SK-N-MC (cell line): ENCODE data around the gene PIK3C2G.

ENCODE experiments used
- DNase-seq: peaks from one replicate; pipeline ENCODE4 v3.0.0-alpha.2; 2011; ENCODE audit warnings: low read depth, low spot score
- H3K27ac ChIP-seq: fragments of 200-600 bp; sonication (generic); 2 replicates; pipeline ENCODE4 v1.5.1; 2016; ENCODE audit warnings: mixed run types
- H3K36me3 ChIP-seq: fragments of 200-600 bp; sonication (generic); 2 replicates; pipeline ENCODE4 v1.6.1; 2017; ENCODE audit warnings: antibody characterized with exemption, low read length, mixed read lengths; ENCODE audit not compliant: insufficient read depth
- H3K4me3 ChIP-seq: fragments of 200-600 bp; sonication (generic); 2 replicates; pipeline ENCODE4 v1.5.1; 2016
- H3K9ac ChIP-seq: fragments of 200-600 bp; sonication (generic); 2 replicates; pipeline ENCODE4 v1.8.0; 2017; ENCODE audit warnings: mixed run types, mixed read lengths; ENCODE audit not compliant: insufficient read length
- H3K9me3 ChIP-seq: fragments of 200-600 bp; sonication (generic); 2 replicates; pipeline ENCODE4 v1.6.1; 2017; ENCODE audit warnings: low read depth, mild to moderate bottlenecking, antibody characterized with exemption, low read length, moderate library complexity, mixed read lengths
- EZH2 ChIP-seq: fragments of 200-600 bp; sonication (generic); IDR thresholded peaks from one replicate; pipeline ENCODE4 v1.6.1; 2017; ENCODE audit warnings: antibody characterized with exemption
- FOXP2 ChIP-seq: optimal IDR thresholded peaks from 2 replicates; pipeline ENCODE3; 2011; ENCODE audit warnings: mild to moderate bottlenecking, moderate library complexity; ENCODE audit not compliant: insufficient read depth; ENCODE audit errors: extremely low read length, control extremely low read depth
- POLR2AphosphoS5 ChIP-seq: IDR thresholded peaks from 2 replicates; pipeline ENCODE4 v1.6.1; 2012; ENCODE audit warnings: mild to moderate bottlenecking, low read depth, low read length, borderline replicate concordance

The PIK3C2G gene

DNA sequence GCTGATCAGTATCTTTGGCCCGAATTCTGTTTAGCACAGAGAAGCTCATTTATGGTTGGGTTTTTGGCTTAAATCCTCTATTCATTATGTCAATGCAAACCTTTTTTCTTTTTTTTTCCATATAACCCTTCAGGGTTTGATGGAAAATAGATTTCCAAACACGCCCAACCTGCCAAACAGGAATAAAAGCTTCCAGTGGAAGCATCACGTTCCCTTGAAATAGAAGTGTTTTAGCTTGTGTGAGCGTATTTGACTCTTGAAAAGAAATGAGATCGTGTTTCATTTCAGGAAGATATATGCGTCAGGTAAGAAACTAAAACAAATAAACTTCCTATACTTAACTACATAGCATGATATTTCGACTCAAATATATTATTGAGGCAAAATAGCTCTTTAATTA, at the start of gene PIK3C2G:
Gene PIK3C2G (plus strand): TSS at position 246 of the 400 bp plus-strand sequence. CDS start 20,564 bp downstream, outside the sequence.
- Histone ChIP-seq H3K9ac (no peak within 1 kb of the TSS), H3K27ac (no peak within 1 kb of the TSS; the same call in 1 of the 2 replicates), H3K4me3 (no peak within 1 kb of the TSS), H3K9me3 (no peaks in the 10 kb centered on the region), H3K36me3 (no peaks in the 10 kb centered on the region)
- TF ChIP-seq EZH2 = no peak
- no peak for TF ChIP-seq POLR2AphosphoS5
- TF ChIP-seq FOXP2 = no peak
- no peak for DNase-seq

DNA sequence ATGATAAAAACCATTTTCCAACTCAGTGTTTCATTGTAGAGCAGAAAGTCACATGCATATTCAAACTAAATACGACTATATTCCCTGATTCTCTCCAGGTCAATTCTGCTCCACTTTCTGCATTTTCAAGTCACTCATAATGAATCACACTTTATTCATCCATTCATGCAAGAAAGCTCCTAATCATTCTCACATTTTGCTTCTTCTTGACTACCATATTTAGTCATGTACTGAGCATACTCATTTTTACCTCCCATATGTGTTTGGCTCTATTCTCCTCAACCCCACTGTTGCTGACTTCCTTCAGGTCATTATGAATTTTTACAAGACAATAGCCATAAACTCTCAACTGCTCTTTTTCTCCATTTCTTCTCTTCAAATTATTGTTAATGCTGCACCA, 43.4 kb upstream of the PIK3C2G start:
- TF ChIP-seq POLR2AphosphoS5 = no peak
- no peak for TF ChIP-seq FOXP2
- TF ChIP-seq EZH2 = no peak
- no peak overlapping the region for H3K9ac ChIP-seq

DNA sequence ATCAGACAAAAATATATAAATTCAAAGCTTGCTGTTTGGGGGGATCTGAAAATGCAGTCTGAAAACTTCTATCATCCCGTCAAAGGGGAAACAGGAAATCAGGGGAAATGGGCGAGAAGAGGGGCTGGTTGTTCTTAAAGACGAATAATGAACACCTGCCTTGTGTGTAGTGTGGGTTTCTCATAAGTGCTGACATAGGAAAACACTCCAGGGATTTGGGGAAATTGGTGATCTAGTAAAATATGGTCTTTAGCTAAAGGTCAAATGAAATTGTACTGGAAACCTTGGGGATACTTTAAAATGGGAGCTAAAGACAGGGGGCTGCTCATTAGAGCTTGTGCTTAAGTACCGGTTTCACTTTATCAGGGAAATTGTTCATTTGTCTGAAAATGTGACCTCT, 39.6 kb upstream of the PIK3C2G start:
- no peaks in the 10 kb centered on the region for H3K9me3 ChIP-seq
- TF ChIP-seq POLR2AphosphoS5 = no peak
- no peak for TF ChIP-seq FOXP2
- TF ChIP-seq EZH2 = no peak
- H3K36me3 ChIP-seq = no peaks in the 10 kb centered on the region
- H3K9ac ChIP-seq = no peak overlapping the region
- no peak overlapping the region for H3K27ac ChIP-seq
- no peak for DNase-seq
- no peak overlapping the region for H3K4me3 ChIP-seq

More for the DNA sequence above, 43.4 kb upstream of the PIK3C2G start:
- Histone ChIP-seq H3K9me3 (no peaks in the 10 kb centered on the region), H3K36me3 (no peaks in the 10 kb centered on the region), H3K27ac (no peak overlapping the region), H3K4me3 (no peak overlapping the region)
- no peak for DNase-seq

DNA sequence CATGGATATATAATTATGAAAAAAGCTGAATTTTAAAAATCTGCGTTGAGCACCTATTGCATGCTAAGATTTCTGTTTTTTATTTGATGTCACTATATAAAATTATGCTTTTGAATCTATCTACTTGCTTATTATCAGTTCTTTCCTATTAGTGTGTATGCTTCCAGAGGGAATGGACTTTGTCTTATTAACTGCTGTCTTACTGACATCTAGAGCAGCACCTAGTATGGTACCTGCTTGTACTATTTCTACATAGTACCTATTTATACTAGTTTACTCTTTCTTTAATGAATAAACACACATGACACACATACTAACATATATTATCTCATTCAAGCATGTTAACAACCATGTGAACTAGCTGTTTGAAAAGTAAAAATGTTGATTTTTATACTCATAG, 38.6 kb upstream of the PIK3C2G start:
- no peak for DNase-seq

GRCh38 chr12:18224745-18225144, 36.6 kb upstream of the PIK3C2G start:
- no peaks in the 10 kb centered on the region for H3K36me3 ChIP-seq
- H3K4me3 ChIP-seq = no peak overlapping the region
- DNase-seq = peak; percentile 62
- no peak overlapping the region for H3K9ac ChIP-seq
- no peak overlapping the region for H3K27ac ChIP-seq
- no peaks in the 10 kb centered on the region for H3K9me3 ChIP-seq
- no peak for TF ChIP-seq FOXP2

More for the DNA sequence above, 38.6 kb upstream of the PIK3C2G start:
- Histone ChIP-seq H3K36me3 (no peaks in the 10 kb centered on the region), H3K4me3 (no peak overlapping the region), H3K27ac (no peak overlapping the region), H3K9ac (no peak overlapping the region), H3K9me3 (no peaks in the 10 kb centered on the region)
- no peak for TF ChIP-seq EZH2
- TF ChIP-seq FOXP2 = no peak
- TF ChIP-seq POLR2AphosphoS5 = no peak

- no peak for DNase-seq
- H3K36me3 ChIP-seq = no peaks in the 10 kb centered on the region
- TF ChIP-seq EZH2 (no peak), POLR2AphosphoS5 (no peak), FOXP2 (no peak)
- H3K9ac ChIP-seq = no peak overlapping the region
- no peaks in the 10 kb centered on the region for H3K9me3 ChIP-seq
- no peak overlapping the region for H3K27ac ChIP-seq
- H3K4me3 ChIP-seq = no peak overlapping the region
Measured at GRCh38 chr12:18239526-18239925, 21.8 kb upstream of the PIK3C2G start.

GRCh38 chr12:18242380-18243089, 18.8 kb upstream of the PIK3C2G start:
- Histone ChIP-seq H3K27ac (no peak overlapping the region), H3K4me3 (no peak overlapping the region), H3K9me3 (no peaks in the 10 kb centered on the region), H3K36me3 (no peaks in the 10 kb centered on the region), H3K9ac (no peak overlapping the region)
- no peak for DNase-seq
- TF ChIP-seq FOXP2 (no peak), EZH2 (no peak), POLR2AphosphoS5 (no peak)

DNA sequence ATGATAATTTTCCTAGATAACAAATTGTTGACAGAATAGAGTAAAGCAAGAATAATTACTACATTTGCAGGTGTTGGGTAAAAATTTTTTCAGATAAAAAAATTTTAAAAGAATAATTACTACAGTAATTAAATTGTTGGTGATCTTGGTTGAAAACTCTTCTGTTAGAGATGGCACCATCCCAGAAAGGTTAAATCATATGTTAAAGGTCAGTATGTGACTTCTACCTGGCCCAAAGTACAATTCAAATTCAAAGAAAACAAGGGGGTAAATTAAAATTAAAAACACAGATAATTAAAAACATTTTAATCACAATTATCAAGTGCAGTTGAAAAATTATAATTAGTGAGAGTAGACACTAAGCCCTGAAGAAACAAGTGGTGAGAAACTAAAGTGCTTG, 18.1 kb upstream of the PIK3C2G start:
- no peak for TF ChIP-seq EZH2
- no peak for TF ChIP-seq POLR2AphosphoS5
- TF ChIP-seq FOXP2 = no peak

DNA sequence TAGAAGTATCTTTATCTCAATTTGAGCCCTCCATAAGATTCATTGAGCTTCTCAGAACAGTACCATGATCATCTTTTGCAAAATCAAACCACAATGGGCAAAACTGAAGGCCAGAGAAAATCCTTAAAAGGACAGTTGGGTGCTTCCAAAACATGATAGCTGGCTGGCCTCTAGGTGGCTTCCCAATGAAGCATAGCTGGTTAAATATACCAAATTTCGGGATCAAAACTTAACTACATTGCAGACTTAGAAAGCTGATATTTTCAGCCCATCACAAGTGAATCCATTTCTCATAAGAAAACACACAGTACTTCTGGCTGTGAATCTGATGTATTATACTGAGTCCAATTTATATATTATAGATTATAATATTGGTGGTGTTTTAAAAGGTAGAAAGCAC, 15.3 kb upstream of the PIK3C2G start:
- TF ChIP-seq EZH2 = no peak
- TF ChIP-seq POLR2AphosphoS5 = no peak
- no peak for TF ChIP-seq FOXP2
- H3K27ac ChIP-seq = no peak overlapping the region
- no peaks in the 10 kb centered on the region for H3K36me3 ChIP-seq
- DNase-seq = no peak
- H3K9me3 ChIP-seq = no peaks in the 10 kb centered on the region
- H3K4me3 ChIP-seq = no peak overlapping the region
- no peak overlapping the region for H3K9ac ChIP-seq

More for the DNA sequence above, 18.1 kb upstream of the PIK3C2G start:
- H3K27ac ChIP-seq = no peak overlapping the region
- no peak overlapping the region for H3K4me3 ChIP-seq
- no peak overlapping the region for H3K9ac ChIP-seq
- no peak for DNase-seq
- no peaks in the 10 kb centered on the region for H3K9me3 ChIP-seq
- H3K36me3 ChIP-seq = no peaks in the 10 kb centered on the region
